Measurements from ENCODE around the gene TUB.

Gene TUB

DNA sequence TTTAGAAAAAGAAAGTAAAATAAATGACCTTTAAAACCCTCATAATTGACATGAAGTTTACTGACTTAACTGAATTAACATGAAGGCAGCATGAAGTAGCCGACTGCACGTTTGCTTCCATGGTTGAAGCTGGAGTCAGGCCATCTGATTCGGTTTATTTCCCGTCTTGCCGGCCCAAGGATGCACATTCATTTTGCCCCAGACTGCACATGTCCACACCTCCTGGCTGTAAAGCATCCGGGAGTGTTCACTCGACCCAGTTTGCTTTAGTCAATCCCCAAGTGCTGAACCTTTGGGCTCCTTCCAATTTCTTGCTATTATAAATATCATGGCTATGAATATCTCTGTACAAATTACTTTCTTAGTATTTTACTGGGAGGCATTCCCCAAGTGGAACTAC, 17.7 kb upstream of the TUB start (continued):
- TF ChIP-seq ZNF112 (tag by site-specific recombination; IDR thresholded peaks at IDR 0.05) (no peak), ZNF214 (tag by site-specific recombination; IDR thresholded peaks at IDR 0.05; ENCODE audit: borderline replicate concordance) (no peak), ZNF433 (tag by site-specific recombination; IDR thresholded peaks at IDR 0.05; ENCODE audit: low read depth) (no peak), ZNF571 (tag by site-specific recombination; IDR thresholded peaks at IDR 0.05) (no peak), ZNF560 (tag by site-specific recombination; IDR thresholded peaks at IDR 0.05; ENCODE audit: borderline replicate concordance) (no peak), ZNF2 (tag by site-specific recombination; IDR thresholded peaks at IDR 0.05) (no peak), ZNF544 (tag by site-specific recombination; IDR thresholded peaks at IDR 0.05) (no peak)
- TF ChIP-seq, protein P1, sequence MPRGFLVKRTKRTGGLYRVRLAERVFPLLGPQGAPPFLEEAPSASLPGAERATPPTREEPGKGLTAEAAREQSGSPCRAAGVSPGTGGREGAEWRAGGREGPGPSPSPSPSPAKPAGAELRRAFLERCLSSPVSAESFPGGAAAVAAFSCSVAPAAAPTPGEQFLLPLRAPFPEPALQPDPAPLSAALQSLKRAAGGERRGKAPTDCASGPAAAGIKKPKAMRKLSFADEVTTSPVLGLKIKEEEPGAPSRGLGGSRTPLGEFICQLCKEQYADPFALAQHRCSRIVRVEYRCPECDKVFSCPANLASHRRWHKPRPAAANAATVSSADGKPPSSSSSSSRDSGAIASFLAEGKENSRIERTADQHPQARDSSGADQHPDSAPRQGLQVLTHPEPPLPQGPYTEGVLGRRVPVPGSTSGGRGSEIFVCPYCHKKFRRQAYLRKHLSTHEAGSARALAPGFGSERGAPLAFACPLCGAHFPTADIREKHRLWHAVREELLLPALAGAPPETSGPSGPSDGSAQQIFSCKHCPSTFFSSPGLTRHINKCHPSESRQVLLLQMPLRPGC (tag by site-specific recombination; IDR thresholded peaks at IDR 0.05), result no peak
- TF ChIP-seq, protein P2, sequence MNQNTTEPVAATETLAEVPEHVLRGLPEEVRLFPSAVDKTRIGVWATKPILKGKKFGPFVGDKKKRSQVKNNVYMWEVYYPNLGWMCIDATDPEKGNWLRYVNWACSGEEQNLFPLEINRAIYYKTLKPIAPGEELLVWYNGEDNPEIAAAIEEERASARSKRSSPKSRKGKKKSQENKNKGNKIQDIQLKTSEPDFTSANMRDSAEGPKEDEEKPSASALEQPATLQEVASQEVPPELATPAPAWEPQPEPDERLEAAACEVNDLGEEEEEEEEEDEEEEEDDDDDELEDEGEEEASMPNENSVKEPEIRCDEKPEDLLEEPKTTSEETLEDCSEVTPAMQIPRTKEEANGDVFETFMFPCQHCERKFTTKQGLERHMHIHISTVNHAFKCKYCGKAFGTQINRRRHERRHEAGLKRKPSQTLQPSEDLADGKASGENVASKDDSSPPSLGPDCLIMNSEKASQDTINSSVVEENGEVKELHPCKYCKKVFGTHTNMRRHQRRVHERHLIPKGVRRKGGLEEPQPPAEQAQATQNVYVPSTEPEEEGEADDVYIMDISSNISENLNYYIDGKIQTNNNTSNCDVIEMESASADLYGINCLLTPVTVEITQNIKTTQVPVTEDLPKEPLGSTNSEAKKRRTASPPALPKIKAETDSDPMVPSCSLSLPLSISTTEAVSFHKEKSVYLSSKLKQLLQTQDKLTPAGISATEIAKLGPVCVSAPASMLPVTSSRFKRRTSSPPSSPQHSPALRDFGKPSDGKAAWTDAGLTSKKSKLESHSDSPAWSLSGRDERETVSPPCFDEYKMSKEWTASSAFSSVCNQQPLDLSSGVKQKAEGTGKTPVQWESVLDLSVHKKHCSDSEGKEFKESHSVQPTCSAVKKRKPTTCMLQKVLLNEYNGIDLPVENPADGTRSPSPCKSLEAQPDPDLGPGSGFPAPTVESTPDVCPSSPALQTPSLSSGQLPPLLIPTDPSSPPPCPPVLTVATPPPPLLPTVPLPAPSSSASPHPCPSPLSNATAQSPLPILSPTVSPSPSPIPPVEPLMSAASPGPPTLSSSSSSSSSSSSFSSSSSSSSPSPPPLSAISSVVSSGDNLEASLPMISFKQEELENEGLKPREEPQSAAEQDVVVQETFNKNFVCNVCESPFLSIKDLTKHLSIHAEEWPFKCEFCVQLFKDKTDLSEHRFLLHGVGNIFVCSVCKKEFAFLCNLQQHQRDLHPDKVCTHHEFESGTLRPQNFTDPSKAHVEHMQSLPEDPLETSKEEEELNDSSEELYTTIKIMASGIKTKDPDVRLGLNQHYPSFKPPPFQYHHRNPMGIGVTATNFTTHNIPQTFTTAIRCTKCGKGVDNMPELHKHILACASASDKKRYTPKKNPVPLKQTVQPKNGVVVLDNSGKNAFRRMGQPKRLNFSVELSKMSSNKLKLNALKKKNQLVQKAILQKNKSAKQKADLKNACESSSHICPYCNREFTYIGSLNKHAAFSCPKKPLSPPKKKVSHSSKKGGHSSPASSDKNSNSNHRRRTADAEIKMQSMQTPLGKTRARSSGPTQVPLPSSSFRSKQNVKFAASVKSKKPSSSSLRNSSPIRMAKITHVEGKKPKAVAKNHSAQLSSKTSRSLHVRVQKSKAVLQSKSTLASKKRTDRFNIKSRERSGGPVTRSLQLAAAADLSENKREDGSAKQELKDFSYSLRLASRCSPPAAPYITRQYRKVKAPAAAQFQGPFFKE (tag by site-specific recombination; IDR thresholded peaks at IDR 0.05; ENCODE audit: borderline replicate concordance), result no peak
- TF ChIP-seq, protein P3, sequence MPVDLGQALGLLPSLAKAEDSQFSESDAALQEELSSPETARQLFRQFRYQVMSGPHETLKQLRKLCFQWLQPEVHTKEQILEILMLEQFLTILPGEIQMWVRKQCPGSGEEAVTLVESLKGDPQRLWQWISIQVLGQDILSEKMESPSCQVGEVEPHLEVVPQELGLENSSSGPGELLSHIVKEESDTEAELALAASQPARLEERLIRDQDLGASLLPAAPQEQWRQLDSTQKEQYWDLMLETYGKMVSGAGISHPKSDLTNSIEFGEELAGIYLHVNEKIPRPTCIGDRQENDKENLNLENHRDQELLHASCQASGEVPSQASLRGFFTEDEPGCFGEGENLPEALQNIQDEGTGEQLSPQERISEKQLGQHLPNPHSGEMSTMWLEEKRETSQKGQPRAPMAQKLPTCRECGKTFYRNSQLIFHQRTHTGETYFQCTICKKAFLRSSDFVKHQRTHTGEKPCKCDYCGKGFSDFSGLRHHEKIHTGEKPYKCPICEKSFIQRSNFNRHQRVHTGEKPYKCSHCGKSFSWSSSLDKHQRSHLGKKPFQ (tag by site-specific recombination; IDR thresholded peaks at IDR 0.05), result no peak

DNA sequence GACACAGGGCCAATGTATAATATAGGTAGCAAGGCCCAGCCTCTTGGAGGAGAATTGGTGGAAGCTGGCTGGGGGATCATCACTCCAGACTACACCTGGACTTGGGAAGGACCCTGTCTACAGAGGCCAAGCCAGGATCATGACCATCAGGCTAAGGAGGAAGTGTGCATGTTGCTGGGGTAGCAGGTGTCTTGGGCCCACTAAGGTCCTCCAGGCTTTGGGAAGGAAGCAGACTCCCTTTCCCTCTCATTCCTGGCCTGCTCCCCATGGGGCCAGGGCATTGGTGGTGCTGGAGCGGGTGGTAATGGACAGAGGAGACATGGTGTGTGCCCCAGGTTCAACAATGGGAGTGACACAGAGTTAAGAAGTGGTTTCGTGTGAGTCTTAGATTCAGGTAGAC, 16.0 kb upstream of the TUB start:
- ChIA-PET CTCF (interaction anchor here (1.6 to 1.9 kb wide), 3 partner anchors 14 to 34 kb away, joined by 3 to 12 read pairs (median 4); no protein-coding TSS in a partner anchor), POLR2A (no interaction called here)
- no peaks in the 10 kb centered on the region for H3K36me3 ChIP-seq (ENCODE audit: control insufficient read depth in 2 of 2, insufficient read depth in 1 of 2, low read length in 2 of 2)
- peaks cover 8% of the 10 kb centered on the region for H3K4me1 ChIP-seq (ENCODE audit: control insufficient read depth, insufficient read depth, low read length)
- H3K27ac ChIP-seq (ENCODE audit: extremely low read depth, low read depth, low read length), result no peak overlapping the region
- no peak overlapping the region for H3K4me3 ChIP-seq (ENCODE audit: low read depth, low read length)
- no peaks in the 10 kb centered on the region for H3K9me3 ChIP-seq (ENCODE audit: control insufficient read depth, insufficient read depth, low read depth, low read length)
- no peak for TF ChIP-seq ZNF112 (tag by site-specific recombination; IDR thresholded peaks at IDR 0.05)
- TF ChIP-seq, protein P4, sequence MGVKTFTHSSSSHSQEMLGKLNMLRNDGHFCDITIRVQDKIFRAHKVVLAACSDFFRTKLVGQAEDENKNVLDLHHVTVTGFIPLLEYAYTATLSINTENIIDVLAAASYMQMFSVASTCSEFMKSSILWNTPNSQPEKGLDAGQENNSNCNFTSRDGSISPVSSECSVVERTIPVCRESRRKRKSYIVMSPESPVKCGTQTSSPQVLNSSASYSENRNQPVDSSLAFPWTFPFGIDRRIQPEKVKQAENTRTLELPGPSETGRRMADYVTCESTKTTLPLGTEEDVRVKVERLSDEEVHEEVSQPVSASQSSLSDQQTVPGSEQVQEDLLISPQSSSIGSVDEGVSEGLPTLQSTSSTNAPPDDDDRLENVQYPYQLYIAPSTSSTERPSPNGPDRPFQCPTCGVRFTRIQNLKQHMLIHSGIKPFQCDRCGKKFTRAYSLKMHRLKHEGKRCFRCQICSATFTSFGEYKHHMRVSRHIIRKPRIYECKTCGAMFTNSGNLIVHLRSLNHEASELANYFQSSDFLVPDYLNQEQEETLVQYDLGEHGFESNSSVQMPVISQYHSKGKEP (tag by site-specific recombination; IDR thresholded peaks at IDR 0.05), result no peak
- TF ChIP-seq ZNF433 (tag by site-specific recombination; IDR thresholded peaks at IDR 0.05; ENCODE audit: low read depth), result no peak
- TF ChIP-seq SCRT2 (tag by site-specific recombination; IDR thresholded peaks at IDR 0.05), result no peak
- TF ChIP-seq ZNF530 (tag by site-specific recombination; IDR thresholded peaks at IDR 0.05; ENCODE audit: low read depth), result no peak
- TF ChIP-seq, protein P2 (tag by site-specific recombination; IDR thresholded peaks at IDR 0.05; ENCODE audit: borderline replicate concordance), result no peak
- no peak for TF ChIP-seq ZNF335 (tag by site-specific recombination; conservative IDR thresholded peaks at IDR 0.05)
- no peak for TF ChIP-seq ZNF202 (tag by site-specific recombination; IDR thresholded peaks at IDR 0.05; ENCODE audit: borderline replicate concordance)
- TF ChIP-seq EGR2 (tag by site-specific recombination; IDR thresholded peaks at IDR 0.05; ENCODE audit: low read depth), result no peak
- TF ChIP-seq MZF1 (tag by site-specific recombination; IDR thresholded peaks at IDR 0.05; ENCODE audit: borderline replicate concordance), result no peak
